Measurements from ENCODE around the gene JMY.

Gene JMY

GRCh38 chr5:79205965-79206364, 30.0 kb upstream of the JMY start:
- Histone ChIP-seq H3K9ac (no peak overlapping the region), H3K79me2 (no peaks in the 10 kb centered on the region), H3K36me3 (ENCODE audit: control insufficient read depth, insufficient read depth, low read length) (no peaks in the 10 kb centered on the region), H3K4me2 (ENCODE audit: low read length) (no peak overlapping the region), H2AFZ (no peak overlapping the region), H3K4me1 (no peaks in the 10 kb centered on the region), H3K27ac (no peak overlapping the region), H3K27me3 (ENCODE audit: control insufficient read depth, insufficient read depth, low read length) (no peaks in the 10 kb centered on the region), H3K9me3 (ENCODE audit: control insufficient read depth, low read length) (no peaks in the 10 kb centered on the region), H3K4me3 (ENCODE audit: low read depth, low read length) (no peak overlapping the region)
- no peak for TF ChIP-seq CTCF (IDR thresholded peaks at IDR 0.05)

GRCh38 chr5:79206541-79206940, 29.4 kb upstream of the JMY start:
- TF ChIP-seq CTCF (IDR thresholded peaks at IDR 0.05), result no peak
- H3K27ac ChIP-seq, result no peak overlapping the region

GRCh38 chr5:79209505-79209904, 26.4 kb upstream of the JMY start:
- H3K4me1 ChIP-seq, result no peaks in the 10 kb centered on the region
- no peaks in the 10 kb centered on the region for H3K9me3 ChIP-seq (ENCODE audit: control insufficient read depth, low read length)
- H2AFZ ChIP-seq, result no peak overlapping the region
- no peak overlapping the region for H3K4me2 ChIP-seq (ENCODE audit: low read length)
- TF ChIP-seq CTCF (IDR thresholded peaks at IDR 0.05), result no peak
- H3K79me2 ChIP-seq, result no peaks in the 10 kb centered on the region
- H3K36me3 ChIP-seq (ENCODE audit: control insufficient read depth, insufficient read depth, low read length), result no peaks in the 10 kb centered on the region
- no peak overlapping the region for H3K9ac ChIP-seq
- no peak overlapping the region for H3K4me3 ChIP-seq (ENCODE audit: low read depth, low read length)
- H3K27me3 ChIP-seq (ENCODE audit: control insufficient read depth, insufficient read depth, low read length), result no peaks in the 10 kb centered on the region
- no peak overlapping the region for H3K27ac ChIP-seq

More at GRCh38 chr5:79206541-79206940, 29.4 kb upstream of the JMY start:
- Histone ChIP-seq H3K79me2 (no peaks in the 10 kb centered on the region), H3K27me3 (ENCODE audit: control insufficient read depth, insufficient read depth, low read length) (no peaks in the 10 kb centered on the region), H3K4me1 (no peaks in the 10 kb centered on the region), H3K9me3 (ENCODE audit: control insufficient read depth, low read length) (no peaks in the 10 kb centered on the region), H3K4me2 (ENCODE audit: low read length) (no peak overlapping the region), H2AFZ (no peak overlapping the region), H3K36me3 (ENCODE audit: control insufficient read depth, insufficient read depth, low read length) (no peaks in the 10 kb centered on the region), H3K4me3 (ENCODE audit: low read depth, low read length) (no peak overlapping the region), H3K9ac (no peak overlapping the region)

GRCh38 chr5:79224286-79224984, 11.5 kb upstream of the JMY start:
- Histone ChIP-seq H3K4me1 (no peaks in the 10 kb centered on the region), H3K27ac (no peak overlapping the region), H3K9me3 (ENCODE audit: control insufficient read depth, low read length) (no peaks in the 10 kb centered on the region), H3K4me3 (ENCODE audit: low read depth, low read length) (no peak overlapping the region), H3K79me2 (no peaks in the 10 kb centered on the region), H3K27me3 (ENCODE audit: control insufficient read depth, insufficient read depth, low read length) (no peaks in the 10 kb centered on the region), H2AFZ (no peak overlapping the region), H3K9ac (no peak overlapping the region), H3K4me2 (ENCODE audit: low read length) (no peak overlapping the region), H3K36me3 (ENCODE audit: control insufficient read depth, insufficient read depth, low read length) (no peaks in the 10 kb centered on the region)
- TF ChIP-seq CTCF (IDR thresholded peaks at IDR 0.05), result no peak

GRCh38 chr5:79225026-79225425, 10.9 kb upstream of the JMY start:
- no peaks in the 10 kb centered on the region for H3K9me3 ChIP-seq (ENCODE audit: control insufficient read depth, low read length)
- no peak overlapping the region for H3K4me2 ChIP-seq (ENCODE audit: low read length)
- no peaks in the 10 kb centered on the region for H3K36me3 ChIP-seq (ENCODE audit: control insufficient read depth, insufficient read depth, low read length)
- H2AFZ ChIP-seq, result no peak overlapping the region
- no peak overlapping the region for H3K4me3 ChIP-seq (ENCODE audit: low read depth, low read length)
- TF ChIP-seq CTCF (IDR thresholded peaks at IDR 0.05), result no peak
- no peaks in the 10 kb centered on the region for H3K27me3 ChIP-seq (ENCODE audit: control insufficient read depth, insufficient read depth, low read length)
- no peak overlapping the region for H3K9ac ChIP-seq
- no peaks in the 10 kb centered on the region for H3K79me2 ChIP-seq
- H3K27ac ChIP-seq, result no peak overlapping the region
- H3K4me1 ChIP-seq, result no peaks in the 10 kb centered on the region
